HUES48 (cell line): ENCODE data around the gene OTOS.

Source experiments
- H3K27ac ChIP-seq: one replicate; pipeline ENCODE4 v1.7.0; 2013; ENCODE audit warnings: low read depth, low read length, inconsistent platforms
- H3K27me3 ChIP-seq: 2 replicates; pipeline ENCODE4 v1.6.1; 2013; ENCODE audit warnings: mild to moderate bottlenecking, low read length; ENCODE audit not compliant: control insufficient read depth, insufficient read depth
- H3K36me3 ChIP-seq: 2 replicates; pipeline ENCODE4 v1.6.1; 2013; ENCODE audit warnings: low read length; ENCODE audit not compliant: control insufficient read depth, insufficient read depth
- H3K4me1 ChIP-seq: 2 replicates; pipeline ENCODE4 v1.6.1; 2013; ENCODE audit warnings: mild to moderate bottlenecking, low read length; ENCODE audit not compliant: control insufficient read depth, insufficient read depth
- H3K4me3 ChIP-seq: 2 replicates; pipeline ENCODE4 v1.5.1; 2013; ENCODE audit warnings: mild to moderate bottlenecking, low read depth, low read length
- H3K9ac ChIP-seq: 2 replicates; pipeline ENCODE4 v1.6.1; 2013; ENCODE audit warnings: mild to moderate bottlenecking, low read depth, low read length, moderate library complexity
- H3K9me3 ChIP-seq: 2 replicates; pipeline ENCODE4 v1.6.1; 2013; ENCODE audit warnings: low read length; ENCODE audit not compliant: control insufficient read depth, insufficient read depth

The OTOS gene

DNA sequence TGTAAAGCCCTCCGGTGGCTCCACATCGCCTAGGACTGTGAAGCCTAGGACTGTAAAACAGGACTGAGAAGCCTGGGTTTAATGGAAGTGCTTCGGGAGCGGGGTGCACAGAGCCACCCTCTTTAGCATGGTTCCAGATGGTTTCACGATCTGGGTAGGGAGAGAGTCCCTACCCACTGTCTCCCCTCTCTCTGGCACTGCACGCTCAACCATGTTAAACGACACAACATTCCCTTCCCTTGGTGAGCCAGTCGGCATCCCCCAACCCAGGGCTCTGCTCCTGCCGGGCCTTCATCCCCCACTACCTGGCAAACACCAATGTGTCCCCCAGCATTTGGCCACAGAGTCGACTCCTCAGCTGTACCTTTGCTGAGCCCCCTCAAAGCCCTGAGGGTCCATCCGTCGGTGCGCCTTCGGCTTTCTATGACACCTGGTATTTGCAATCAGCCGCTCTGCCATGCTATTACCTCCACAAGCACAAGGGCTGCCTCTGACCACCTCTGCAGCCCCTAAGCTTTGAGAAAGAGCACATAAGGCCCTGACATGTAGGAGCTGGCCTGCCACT, 5.4 kb downstream of the OTOS start:
- H3K4me3 ChIP-seq: peak overlapping the region; percentile 94
- no peaks in the 10 kb centered on the region for H3K9me3 ChIP-seq
- H3K9ac ChIP-seq: no peak overlapping the region
- H3K4me1 ChIP-seq: peaks cover 15% of the 10 kb centered on the region
- H3K36me3 ChIP-seq: peaks cover 38% of the 10 kb centered on the region
- H3K27ac ChIP-seq: no peak overlapping the region
- peaks cover 5% of the 10 kb centered on the region; the same call in 1 of the 2 replicates for H3K27me3 ChIP-seq

DNA sequence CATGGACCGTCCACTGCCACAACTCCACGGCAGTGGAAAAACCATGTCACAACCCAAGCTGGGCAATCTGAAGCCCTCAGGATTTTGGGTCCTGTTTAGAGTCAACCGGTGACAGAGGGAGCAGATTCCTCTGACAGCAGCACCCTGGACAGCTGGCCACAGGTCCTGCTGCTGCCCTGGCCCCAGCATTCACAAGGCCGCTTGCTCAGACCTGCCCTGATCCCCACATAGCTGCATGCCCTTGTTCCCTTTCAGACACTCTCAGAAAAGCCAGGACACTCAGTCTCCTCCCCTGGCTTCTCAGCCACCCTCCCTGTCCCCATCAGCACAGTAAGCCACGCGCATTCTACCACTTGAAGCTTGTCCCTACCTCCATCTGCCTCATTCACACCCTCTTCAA, 6.0 kb downstream of the OTOS start:
- H3K4me3 ChIP-seq: peak overlapping the region; percentile 94
- H3K4me1 ChIP-seq: peaks cover 9% of the 10 kb centered on the region; the same call in 1 of the 2 replicates
- no peak overlapping the region for H3K27ac ChIP-seq
- no peaks in the 10 kb centered on the region for H3K9me3 ChIP-seq
- H3K36me3 ChIP-seq: peaks cover 44% of the 10 kb centered on the region
- H3K9ac ChIP-seq: no peak overlapping the region
- H3K27me3 ChIP-seq: peaks cover 5% of the 10 kb centered on the region; the same call in 1 of the 2 replicates

- Histone ChIP-seq H3K27ac (no peak overlapping the region), H3K9me3 (no peaks in the 10 kb centered on the region), H3K9ac (no peak overlapping the region), H3K4me1 (peaks cover 7% of the 10 kb centered on the region; the same call in 1 of the 2 replicates), H3K4me3 (no peak overlapping the region), H3K27me3 (peaks cover 5% of the 10 kb centered on the region; the same call in 1 of the 2 replicates), H3K36me3 (peaks cover 54% of the 10 kb centered on the region)
Observed at GRCh38 chr2:240133401-240133800, 7.1 kb downstream of the OTOS start.

DNA sequence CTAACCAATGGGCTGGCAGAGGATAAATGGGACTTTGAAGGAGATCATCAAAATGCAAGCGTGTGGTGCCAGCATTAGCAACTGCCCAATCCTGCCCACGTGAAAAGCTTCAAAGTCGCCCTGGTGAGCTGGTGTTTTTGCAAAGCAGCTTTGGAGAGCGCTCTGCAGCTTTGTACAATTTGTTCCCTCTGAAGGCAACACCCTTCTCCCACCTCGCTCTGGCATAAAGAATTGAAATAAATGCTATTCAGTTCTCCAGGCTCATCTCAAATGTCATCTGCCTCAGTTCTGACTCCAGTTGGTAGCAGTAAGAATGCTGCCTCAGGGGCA, 7.8 kb downstream of the OTOS start:
- peaks cover 7% of the 10 kb centered on the region; the same call in 1 of the 2 replicates for H3K4me1 ChIP-seq
- peaks cover 62% of the 10 kb centered on the region for H3K36me3 ChIP-seq
- H3K9me3 ChIP-seq: no peaks in the 10 kb centered on the region
- H3K9ac ChIP-seq: no peak overlapping the region
- H3K27ac ChIP-seq: no peak overlapping the region
- no peak overlapping the region for H3K4me3 ChIP-seq
- peaks cover 5% of the 10 kb centered on the region; the same call in 1 of the 2 replicates for H3K27me3 ChIP-seq

- H3K36me3 ChIP-seq: peaks cover 64% of the 10 kb centered on the region
- peaks cover 4% of the 10 kb centered on the region; the same call in 1 of the 2 replicates for H3K27me3 ChIP-seq
- no peak overlapping the region for H3K4me3 ChIP-seq
- peaks cover 7% of the 10 kb centered on the region; the same call in 1 of the 2 replicates for H3K4me1 ChIP-seq
- no peak overlapping the region for H3K9ac ChIP-seq
- H3K27ac ChIP-seq: no peak overlapping the region
- no peaks in the 10 kb centered on the region for H3K9me3 ChIP-seq
Observed at GRCh38 chr2:240131941-240132650, 8.4 kb downstream of the OTOS start.

GRCh38 chr2:240131296-240131695, 9.2 kb downstream of the OTOS start:
- Histone ChIP-seq H3K27me3 (no peaks in the 10 kb centered on the region), H3K36me3 (peaks cover 70% of the 10 kb centered on the region), H3K9me3 (no peaks in the 10 kb centered on the region), H3K27ac (no peak overlapping the region), H3K4me1 (peaks cover 7% of the 10 kb centered on the region; the same call in 1 of the 2 replicates), H3K4me3 (no peak overlapping the region), H3K9ac (no peak overlapping the region)

- peaks cover 7% of the 10 kb centered on the region; the same call in 1 of the 2 replicates for H3K4me1 ChIP-seq
- no peaks in the 10 kb centered on the region for H3K27me3 ChIP-seq
- H3K36me3 ChIP-seq: peaks cover 76% of the 10 kb centered on the region
- no peak overlapping the region for H3K4me3 ChIP-seq
- H3K9ac ChIP-seq: no peak overlapping the region
- H3K9me3 ChIP-seq: no peaks in the 10 kb centered on the region
- H3K27ac ChIP-seq: no peak overlapping the region
Observed at GRCh38 chr2:240130393-240131195, 9.9 kb downstream of the OTOS start.

- Histone ChIP-seq H3K27ac (no peak overlapping the region), H3K4me3 (no peak overlapping the region), H3K9ac (no peak overlapping the region), H3K9me3 (no peaks in the 10 kb centered on the region), H3K36me3 (peaks cover 76% of the 10 kb centered on the region), H3K27me3 (no peaks in the 10 kb centered on the region), H3K4me1 (peaks cover 2% of the 10 kb centered on the region; the same call in 1 of the 2 replicates)
Observed at GRCh38 chr2:240129731-240130392, 10.6 kb downstream of the OTOS start.

- no peak overlapping the region for H3K9ac ChIP-seq
- no peak overlapping the region for H3K4me3 ChIP-seq
- H3K9me3 ChIP-seq: no peaks in the 10 kb centered on the region
- no peaks in the 10 kb centered on the region for H3K4me1 ChIP-seq
- peaks cover 76% of the 10 kb centered on the region for H3K36me3 ChIP-seq
- H3K27me3 ChIP-seq: no peaks in the 10 kb centered on the region
- no peak overlapping the region for H3K27ac ChIP-seq
Observed at GRCh38 chr2:240129311-240129710, 11.1 kb downstream of the OTOS start.

DNA sequence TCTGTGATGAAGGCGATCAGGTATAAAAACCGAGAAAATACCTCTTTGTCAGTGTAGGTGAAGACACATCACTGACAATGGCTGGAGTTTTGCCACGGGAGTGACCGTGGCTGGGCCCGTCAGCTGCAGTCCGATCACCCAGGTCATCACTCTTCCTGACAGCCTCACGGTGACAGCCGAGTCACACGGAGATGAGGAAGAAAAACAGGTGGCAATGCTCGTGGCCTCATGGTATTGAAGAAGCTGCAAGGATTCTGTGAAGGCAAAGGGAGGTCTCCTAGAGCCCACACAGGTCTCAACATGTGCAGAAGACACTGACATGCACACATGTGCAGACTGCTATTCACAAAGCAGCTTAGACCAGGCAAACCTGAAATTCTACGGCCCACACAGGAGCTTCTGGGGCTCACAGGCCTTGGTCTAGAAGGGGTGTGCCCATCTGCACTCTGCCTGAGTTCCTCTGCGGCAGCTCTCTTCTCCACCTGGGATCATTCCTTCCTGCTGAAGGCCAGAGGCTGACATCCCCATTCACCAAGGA, 11.8 kb downstream of the OTOS start:
- Histone ChIP-seq H3K27me3 (no peaks in the 10 kb centered on the region), H3K9ac (no peak overlapping the region), H3K36me3 (peaks cover 74% of the 10 kb centered on the region), H3K4me1 (no peaks in the 10 kb centered on the region), H3K4me3 (no peak overlapping the region), H3K27ac (no peak overlapping the region), H3K9me3 (no peaks in the 10 kb centered on the region)
